ENCODE results near the gene HNRNPA2B1. TPM values are rescaled to one million over a fixed set of nuclear protein-coding genes. Genes with fewer than 3 reads are reported as not detected.

Gene HNRNPA2B1
- total RNA-seq = 233 and 240 TPM in 2 replicates
- polyA plus RNA-seq (2012) = 417 TPM

DNA sequence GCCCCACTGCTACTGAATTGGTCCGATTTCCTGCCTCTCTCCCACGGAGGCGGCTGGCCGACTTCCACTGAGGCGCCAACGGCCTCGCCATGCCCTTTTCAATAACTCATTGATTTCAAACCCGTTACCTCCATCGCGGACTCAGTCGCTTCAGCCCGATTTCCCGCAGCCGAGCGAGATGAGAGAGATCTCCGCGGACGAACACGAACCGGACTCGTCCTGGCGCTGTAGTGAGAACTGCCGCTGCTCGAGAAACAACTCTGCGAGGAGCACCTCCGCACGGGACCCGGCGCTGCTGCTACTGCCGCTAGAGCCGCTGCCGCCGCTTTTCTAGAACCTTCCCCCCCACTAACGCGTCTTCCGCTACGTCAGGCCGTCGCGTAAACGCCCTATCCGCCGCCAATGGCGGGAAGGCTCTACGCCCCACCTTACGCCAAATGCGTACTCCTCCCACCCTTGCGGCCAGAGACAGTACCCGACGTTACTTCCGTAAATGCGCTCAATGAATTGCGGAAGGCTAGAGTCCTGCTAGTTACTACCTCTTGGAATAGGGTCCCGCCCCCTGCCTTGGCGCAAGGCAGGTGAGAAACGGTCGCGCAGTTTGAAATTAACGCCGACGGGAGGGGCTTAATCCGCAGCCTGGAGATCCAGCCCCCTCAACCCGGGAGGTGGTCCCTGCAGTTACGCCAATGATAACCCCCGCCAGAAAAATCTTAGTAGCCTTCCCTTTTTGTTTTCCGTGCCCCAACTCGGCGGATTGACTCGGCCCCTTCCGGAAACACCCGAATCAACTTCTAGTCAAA lies at the start of gene HNRNPA2B1:
Gene HNRNPA2B1 (minus strand): TSS at position 303 of the 803 bp plus-strand sequence. CDS start 169 bp downstream, at position 134.
- peak; percentile 99 for DNase-seq (ENCODE audit: low read depth)

DNA sequence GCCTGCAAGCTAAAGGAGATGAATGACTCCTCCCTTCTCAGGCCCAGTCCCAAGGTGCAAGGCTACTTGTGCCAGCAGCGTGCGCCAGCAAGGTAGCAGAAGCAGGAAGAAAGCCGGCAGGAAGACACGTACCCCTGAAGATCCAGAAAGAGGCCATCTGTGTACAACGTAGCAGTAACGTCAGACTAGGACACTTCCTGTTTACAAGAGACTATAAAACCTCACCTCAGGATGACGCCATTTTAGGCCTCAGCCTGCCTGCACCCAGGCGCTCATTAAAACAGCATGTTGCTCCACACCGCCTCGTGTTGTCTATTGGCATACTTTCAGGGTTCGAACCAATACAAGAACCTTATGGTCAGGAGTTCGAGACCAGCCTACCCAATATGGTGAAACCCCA lies 49.7 kb upstream of the HNRNPA2B1 start:
- no peak for DNase-seq (ENCODE audit: low read depth)

DNA sequence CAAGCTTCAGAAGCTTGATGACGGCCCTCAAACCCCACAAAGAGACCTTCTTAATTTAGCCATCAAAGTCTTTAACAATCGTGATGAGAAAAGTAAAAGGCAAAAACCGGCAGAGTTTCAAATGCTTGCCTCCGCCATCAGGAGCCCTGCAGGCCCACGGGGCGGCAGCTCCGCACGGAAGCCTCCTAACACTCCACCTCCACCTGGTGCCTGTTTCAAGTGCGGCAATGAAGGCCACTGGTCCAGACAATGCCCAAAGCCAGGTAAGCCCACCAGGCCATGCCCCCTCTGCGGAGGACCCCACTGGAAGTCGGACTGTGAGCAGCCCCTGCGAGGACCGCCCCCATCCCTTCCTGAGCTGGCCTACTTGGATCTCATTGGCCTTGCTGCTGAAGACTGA lies 44.6 kb upstream of the HNRNPA2B1 start:
- no peak for DNase-seq (ENCODE audit: low read depth)

DNA sequence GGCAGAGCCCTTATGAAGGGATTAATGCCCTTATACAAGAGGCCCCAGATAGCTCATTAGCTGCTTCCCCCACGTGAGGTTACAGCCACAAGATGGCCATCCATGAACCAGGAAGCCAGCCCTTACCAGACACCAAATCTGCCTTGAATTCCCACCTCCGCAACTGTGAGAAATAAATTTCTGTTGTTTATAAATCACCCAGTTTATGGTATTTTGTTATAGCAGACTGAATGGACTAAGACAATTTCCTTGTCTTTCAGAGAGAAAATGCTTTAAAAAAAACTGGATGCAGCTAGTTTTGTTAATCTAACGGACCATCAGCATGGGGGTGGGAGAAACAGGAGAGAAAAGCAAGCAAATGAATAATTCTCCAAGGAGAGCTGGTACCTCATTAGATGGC lies 37.5 kb upstream of the HNRNPA2B1 start:
- no peak for DNase-seq (ENCODE audit: low read depth)

DNA sequence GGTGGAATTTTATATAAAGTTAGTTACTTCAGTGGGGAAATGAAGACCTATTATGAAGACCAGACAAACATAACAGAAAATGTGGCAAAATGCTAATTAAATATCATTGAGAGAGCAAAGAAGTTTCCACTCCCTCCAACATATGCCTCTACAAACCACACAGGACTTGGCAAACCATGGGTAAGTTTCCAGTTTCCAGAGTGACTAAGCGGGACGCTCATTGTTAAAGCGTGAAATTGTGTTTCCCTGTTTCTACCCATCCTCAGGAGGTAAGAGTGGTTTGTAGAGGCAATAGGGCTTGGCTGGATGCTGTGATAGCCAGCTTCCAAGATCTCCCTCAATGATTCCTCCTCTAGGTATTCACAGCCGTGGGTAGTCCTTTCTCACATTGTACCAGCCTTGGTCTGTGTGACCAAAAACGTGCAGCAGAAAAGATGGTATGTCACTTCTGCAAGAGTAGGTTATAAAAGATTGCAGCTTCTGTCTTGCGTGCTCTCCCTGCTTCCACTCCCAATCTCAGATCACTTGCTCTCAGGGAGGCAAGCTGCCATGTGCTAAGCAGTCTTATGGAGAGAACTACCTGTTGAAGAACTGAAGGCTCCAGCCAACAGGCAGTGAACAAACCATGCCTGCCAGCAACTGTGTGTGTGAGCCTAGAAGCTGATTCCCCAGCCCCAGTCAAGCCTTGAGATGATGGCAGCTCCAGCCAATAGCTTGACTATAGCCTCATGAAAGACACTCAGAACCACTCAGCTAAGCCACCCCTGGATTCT lies 36.7 kb upstream of the HNRNPA2B1 start:
- DNase-seq (ENCODE audit: low read depth) = peak; percentile 26

DNA sequence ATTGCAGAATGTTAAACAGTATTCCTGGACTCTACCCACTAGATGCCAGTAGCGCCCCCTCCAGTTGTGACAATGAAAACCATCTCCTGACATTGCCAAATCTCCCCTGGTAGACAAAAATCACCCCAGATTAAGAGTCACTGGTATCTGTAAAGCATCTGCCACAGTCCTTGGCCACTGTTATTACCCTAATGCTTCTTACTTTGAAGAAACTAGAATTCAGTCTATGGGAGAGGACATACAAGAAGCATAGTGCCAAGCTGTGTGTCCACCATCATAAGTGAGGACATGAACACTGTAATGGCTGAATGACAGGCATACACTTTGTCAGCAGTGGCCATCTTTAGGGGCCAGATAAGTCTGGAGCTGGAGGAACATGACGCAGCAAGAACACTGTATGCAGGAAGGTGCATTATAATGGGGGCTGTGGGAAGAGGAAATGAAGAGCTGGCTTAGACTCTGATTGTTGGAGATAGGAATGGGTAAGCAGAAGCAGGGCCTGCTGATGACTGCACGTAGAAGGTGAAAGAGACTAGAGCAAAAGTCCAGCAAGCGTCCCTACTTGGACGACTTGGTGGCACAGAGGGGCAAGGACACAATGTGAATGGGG lies 33.5 kb upstream of the HNRNPA2B1 start:
- DNase-seq (ENCODE audit: low read depth) = no peak

DNA sequence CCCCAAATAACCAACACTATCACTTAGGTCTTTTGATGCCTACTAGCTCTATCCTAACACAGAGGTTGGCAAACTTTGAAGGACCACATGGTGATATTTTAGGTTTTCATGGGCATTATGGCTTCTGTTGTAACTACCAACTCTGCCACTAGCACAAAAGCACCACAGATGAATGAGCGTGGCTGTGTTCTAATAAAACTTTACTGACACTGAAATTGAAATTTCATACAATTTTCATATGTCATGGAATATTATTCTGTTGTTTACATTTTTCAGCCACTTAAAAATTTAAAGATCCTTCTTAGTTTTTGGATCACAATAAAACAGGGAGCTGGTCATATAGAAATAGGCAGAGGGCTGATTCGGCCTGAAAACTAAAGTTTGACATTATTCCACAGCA lies 27.4 kb upstream of the HNRNPA2B1 start:
- no peak for DNase-seq (ENCODE audit: low read depth)

DNA sequence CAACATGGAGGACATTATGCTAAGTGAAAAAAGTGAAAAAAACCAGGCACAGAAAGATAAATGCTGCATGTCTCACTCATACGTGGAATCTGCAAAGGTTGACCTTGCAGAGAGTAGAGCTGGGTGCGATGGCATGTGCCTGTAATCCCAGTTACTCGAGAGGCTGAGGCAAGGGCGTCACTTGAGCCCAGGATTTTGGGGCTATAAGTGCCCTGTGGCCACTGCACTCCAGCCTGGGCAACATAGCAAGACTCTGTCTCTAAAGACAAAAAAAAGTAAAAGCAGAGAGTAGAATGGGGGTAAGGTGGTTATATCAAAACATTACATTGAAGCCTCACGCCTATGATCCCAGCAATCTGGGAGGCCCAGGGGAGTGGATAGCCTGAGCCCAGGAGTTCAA lies 23.8 kb upstream of the HNRNPA2B1 start:
- no peak for DNase-seq (ENCODE audit: low read depth)

DNA sequence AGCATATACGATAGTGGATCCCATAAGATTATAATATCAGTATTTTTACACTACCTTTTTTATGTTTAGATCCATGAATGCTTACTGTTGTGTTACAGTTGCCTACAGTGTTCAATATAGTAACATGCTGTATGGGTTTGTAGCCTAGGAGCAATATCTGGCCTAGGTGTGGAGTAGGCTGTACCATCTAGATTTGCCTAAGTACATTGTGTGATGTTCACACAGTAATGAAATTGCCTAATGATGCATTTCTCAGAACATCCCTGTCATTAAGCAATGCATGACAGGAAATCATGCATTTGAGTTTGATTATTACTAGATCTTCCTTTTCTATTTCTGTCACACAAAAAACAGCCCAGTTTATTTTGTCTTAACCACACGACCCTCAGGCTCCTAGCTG lies 15.5 kb upstream of the HNRNPA2B1 start:
- no peak for DNase-seq (ENCODE audit: low read depth)

DNA sequence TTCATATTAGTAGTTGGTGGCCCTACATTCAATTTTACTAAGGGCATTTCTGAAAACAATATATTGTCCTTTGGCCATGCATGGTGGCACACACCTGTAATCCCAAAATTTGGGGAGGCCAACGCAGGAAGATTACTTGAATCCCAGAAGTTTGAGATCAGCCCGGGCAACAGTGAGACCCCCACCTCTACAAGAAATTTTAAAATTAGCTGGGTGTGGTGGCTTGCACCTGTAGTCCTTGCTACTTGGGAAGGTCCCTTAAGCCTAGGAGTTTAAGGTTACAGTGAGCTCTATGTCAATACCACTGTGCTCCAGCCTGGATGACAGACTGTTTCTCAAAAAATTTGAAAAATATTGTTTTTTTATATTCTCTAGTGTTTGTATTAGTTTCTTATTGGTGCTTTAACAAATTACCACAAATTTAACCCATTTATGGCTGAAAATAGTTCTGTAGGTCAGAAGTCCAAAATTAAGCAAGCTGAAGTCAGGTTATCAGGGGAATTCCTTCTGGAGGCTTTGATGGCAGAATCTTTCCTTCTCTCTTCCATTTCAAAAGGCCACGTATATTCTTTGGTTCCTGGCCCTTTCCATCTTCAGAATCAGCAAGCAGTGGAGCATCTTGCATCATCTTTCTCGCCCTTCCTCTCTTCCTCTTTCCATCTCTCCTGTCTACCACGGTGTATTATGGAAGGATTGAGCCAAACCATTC lies 13.4 kb upstream of the HNRNPA2B1 start:
- DNase-seq (ENCODE audit: low read depth) = no peak

DNA sequence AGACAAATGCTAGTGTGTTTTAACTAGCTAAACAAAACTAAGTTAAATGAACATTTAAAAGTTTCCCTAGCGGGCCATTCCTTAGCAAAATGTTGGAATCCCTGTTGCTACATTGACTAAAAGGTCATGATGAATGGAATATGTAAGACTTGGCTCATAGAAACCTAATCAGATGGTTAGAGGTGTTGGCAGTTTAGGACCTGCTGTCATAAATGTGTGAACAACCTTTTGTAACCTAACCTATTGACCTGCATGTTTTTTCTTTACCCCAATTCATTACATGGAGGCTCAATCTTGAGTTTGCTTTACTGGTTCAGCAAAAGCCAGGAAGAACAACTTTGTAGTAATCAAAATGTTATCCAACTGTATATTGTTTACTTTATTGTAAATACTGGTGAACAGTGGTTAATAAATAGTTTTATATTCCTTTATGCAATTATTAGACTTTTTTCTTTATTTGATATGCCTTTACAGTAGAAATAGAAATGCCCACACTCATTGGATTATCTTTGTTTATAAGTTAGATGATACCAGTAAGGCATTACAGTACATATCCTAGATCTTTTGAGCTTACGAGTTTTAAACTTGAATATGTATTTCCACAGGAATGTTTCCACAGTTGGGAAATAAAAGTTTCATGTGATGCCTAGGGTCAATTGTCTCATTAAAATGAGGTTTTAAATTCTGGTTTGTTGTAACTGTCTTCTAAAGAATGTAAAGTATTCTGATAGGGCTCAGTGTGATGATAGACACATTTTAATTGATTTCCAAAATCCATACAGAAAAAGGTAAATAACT lies 12.6 kb upstream of the HNRNPA2B1 start:
- DNase-seq (ENCODE audit: low read depth) = no peak

DNA sequence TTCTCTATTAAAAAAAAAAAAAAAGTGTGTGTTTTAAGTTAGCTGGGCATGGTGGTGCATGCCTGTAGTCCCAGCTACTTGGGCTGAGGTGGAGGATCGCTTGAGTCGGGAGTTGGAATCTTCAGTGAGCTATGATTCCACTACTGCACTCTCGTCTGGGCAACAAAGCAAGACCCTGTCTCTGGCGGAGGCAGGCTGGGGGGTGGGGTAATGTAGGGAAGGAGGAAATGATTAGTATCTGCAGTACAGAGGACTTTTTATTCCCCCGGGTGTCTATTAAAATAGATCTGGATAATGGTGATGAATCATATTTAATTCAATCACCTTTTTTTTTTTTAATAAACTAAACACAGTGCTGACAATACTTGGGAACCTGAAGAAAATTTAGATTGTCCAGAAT lies 7.5 kb upstream of the HNRNPA2B1 start:
- DNase-seq (ENCODE audit: low read depth) = no peak

DNA sequence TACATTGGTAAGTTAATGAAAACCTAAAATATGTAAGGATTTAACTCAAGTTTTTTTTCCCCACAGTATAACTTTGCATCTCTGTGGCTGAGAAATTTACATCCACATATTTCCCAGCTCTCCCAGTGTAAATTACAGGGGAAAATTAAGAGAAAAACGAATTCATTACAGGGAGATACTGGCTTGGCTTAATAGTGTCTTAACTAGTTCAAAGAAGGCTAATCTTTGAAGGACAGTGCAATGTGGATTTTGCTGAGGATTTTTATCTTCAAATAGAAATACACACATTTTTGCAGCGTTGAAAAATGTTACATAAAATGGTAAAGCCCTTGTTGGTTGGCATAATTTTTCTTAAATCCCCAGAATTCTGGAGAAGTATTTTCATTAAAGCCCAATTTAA lies 2.5 kb upstream of the HNRNPA2B1 start:
- no peak for DNase-seq (ENCODE audit: low read depth)

DNA sequence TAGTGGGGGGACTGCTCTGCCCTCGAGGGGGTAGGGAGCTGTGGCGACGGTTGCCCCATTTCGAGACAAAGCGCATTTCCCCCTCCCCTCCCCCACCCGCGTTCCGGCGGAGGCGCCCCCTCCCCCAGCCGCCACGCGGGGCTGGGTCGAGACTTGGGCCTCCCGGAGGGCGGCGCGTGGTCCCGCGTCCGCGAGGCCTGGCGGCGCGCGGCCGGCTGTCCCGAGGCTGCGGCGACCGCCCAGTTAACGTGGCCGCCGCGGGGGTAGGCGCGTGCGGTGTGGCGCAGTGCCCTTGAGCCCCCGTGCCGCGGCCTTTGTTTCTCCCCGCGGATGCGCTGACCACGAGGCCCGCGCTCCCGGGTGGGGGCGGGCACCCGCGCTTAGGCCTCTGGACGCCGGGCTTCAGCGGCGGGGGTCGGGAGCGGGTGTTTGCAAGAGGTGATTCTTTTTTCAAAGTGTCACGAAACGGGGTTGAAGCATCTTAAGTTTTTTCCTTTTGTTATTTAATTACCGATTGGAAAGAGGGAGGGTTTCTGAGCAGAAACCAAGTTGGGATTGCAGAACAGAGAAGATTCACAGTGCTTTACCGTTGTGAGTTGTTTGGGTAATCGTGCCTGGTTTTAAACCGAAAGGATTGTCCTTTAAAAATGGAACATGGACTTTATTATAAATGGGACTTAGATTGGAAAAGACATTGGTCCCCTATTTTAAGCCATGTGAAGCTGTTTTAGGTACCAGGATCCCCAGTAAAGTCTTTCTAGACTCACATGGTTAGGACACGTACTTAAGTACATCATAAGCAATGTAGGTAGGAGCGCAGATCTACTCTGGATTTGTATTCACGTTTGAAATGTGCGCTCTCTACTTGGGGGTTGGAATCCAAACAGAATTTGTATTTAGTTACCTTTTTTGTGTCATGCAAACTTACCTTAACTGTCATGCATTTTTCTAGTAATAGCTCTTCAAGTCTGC lies 1.8 kb upstream of the HNRNPA2B1 start:
- peak; percentile 62 for DNase-seq (ENCODE audit: low read depth)

DNA sequence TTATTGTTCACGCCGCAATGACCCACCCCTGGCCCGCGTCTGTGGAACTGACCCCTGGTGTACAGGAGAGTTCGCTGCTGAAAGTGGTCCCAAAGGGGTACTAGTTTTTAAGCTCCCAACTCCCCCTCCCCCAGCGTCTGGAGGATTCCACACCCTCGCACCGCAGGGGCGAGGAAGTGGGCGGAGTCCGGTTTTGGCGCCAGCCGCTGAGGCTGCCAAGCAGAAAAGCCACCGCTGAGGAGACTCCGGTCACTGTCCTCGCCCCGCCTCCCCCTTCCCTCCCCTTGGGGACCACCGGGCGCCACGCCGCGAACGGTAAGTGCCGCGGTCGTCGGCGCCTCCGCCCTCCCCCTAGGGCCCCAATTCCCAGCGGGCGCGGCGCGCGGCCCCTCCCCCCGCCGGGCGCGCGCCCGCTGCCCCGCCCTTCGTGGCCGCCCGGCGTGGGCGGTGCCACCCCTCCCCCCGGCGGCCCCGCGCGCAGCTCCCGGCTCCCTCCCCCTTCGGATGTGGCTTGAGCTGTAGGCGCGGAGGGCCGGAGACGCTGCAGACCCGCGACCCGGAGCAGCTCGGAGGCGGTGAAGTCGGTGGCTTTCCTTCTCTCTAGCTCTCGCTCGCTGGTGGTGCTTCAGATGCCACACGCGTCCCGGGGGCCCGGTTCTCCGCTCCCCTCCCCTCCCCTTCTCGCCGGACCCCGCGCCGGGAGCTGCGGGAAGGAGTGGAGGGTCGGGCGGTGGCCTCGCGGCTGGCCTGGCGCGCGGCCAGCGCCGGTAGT lies 887 bp upstream of the HNRNPA2B1 start, which contains the start of gene CBX3:
Gene CBX3 (plus strand): TSS at position 499 of the 772 bp plus-strand sequence. CDS start 1,254 bp downstream, outside the sequence.
- peak; percentile 92 for DNase-seq (ENCODE audit: low read depth)

DNA sequence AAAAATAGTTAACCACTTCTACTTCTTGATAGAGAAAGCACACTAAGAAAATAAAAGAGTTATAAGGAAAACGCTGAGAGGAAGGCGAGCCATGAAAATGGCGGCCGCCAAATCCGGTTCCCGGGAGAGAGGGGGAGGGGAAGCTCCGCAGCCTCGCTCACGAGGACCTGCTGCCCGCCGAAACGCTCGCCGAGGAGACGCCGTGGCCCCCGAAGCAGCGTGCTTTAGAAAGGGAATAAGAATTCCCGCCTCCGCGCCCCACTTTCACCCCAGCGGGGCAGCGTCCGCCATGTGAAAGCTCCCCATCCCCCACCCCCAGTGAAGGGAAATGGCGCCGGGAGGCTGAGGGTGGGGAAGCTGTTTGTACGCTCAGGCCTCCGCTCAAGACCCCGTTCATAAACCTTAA lies 505 bp downstream of the HNRNPA2B1 start:
- peak; percentile 75 for DNase-seq (ENCODE audit: low read depth)

DNA sequence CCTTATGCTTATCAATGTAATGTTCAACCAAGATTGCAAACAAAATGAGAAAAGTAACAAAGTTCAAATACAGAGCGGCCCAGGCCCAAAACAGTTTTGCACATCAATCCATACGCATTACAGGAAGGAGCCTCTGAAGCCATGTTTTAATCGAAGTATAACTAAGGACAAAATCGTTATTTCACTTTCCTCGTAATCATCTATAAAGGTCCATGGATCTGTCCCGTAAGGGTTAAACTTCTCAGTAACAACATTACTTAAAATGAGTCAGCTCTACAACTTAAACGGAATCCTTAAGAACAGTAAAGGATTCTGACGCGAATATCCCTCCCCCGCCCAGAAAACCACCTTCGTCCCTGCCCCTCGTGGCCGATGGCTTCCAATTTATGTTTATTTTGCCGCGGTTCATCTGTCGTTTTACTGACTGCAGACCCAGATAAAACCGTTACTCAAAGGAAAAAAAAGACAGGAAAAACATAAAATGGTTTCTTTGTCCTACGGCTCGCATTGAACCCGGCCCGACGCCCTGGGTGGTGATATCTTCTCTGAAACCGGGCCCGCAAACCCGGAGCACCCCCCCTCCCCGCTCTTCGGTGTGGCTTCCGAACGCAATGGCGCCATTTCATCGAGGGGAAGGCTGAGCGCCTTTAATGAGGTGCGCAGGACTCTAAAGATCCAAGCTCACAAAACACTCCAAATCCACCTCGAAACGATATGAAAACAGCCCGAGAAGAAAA lies 1.1 kb downstream of the HNRNPA2B1 start:
- peak; percentile 81 for DNase-seq (ENCODE audit: low read depth)

DNA sequence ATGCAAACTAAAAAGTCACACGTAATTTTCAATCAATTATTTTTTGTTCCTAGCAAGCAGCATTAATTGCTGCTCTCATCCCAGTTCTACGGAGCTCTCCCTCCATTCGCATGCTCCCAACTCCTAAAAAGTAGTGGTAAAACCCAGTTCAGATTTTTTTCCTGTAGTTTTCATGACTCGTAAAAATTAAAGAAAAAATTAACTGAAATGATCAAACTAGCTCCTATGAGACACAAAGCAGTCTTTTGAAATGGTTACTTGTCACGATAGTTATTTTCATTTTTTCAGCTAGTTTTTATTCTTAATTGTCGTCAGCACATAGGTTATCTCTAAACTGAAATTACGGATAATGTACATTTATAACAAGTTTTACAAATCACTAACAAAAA lies 1.8 kb downstream of the HNRNPA2B1 start:
- DNase-seq (ENCODE audit: low read depth) = no peak
